ENCODE results near the gene ALKBH2.
"Not testable (repeated sequence)": the region's sequence is repeated elsewhere in the genome, so short reads cannot be mapped to it uniquely, and the experiment has no call there.

Gene ALKBH2

GRCh38 chr12:109065853-109066193 is 27.4 kb downstream of the ALKBH2 start:
- no peak for DNase-seq (ENCODE audit: low read depth)

- no peak for DNase-seq (ENCODE audit: low read depth)
Measured at GRCh38 chr12:109065154-109065852, 28.0 kb downstream of the ALKBH2 start.

GRCh38 chr12:109064143-109064542 is 29.1 kb downstream of the ALKBH2 start:
- DNase-seq (ENCODE audit: low read depth) = no peak

GRCh38 chr12:109058773-109059172 is 34.5 kb downstream of the ALKBH2 start:
- no peak for DNase-seq (ENCODE audit: low read depth)

GRCh38 chr12:109057376-109057775 is 35.9 kb downstream of the ALKBH2 start:
- no peak for DNase-seq (ENCODE audit: low read depth)

GRCh38 chr12:109056891-109057290 is 36.4 kb downstream of the ALKBH2 start:
- DNase-seq (ENCODE audit: low read depth) = no peak

- no peak for DNase-seq (ENCODE audit: low read depth)
Measured at GRCh38 chr12:109054520-109054919, 38.8 kb downstream of the ALKBH2 start.

GRCh38 chr12:109054124-109054513 is 39.2 kb downstream of the ALKBH2 start:
- DNase-seq (ENCODE audit: low read depth) = not testable (repeated sequence)

GRCh38 chr12:109053382-109054123 is 39.7 kb downstream of the ALKBH2 start:
- no peak for DNase-seq (ENCODE audit: low read depth)

GRCh38 chr12:109052414-109053323 is 40.6 kb downstream of the ALKBH2 start, which contains the start of gene USP30:
TSS of gene USP30 (plus strand) at chr12:109052576. CDS start at chr12:109052679, 103 bp downstream.
- DNase-seq (ENCODE audit: low read depth) = peak; percentile 79

- no peak for DNase-seq (ENCODE audit: low read depth)
Measured at GRCh38 chr12:109052097-109052413, 41.2 kb downstream of the ALKBH2 start.

GRCh38 chr12:109049794-109050193 is 43.5 kb downstream of the ALKBH2 start:
- DNase-seq (ENCODE audit: low read depth) = not testable (repeated sequence)

- DNase-seq (ENCODE audit: low read depth) = not testable (repeated sequence)
Measured at GRCh38 chr12:109048706-109049105, 44.6 kb downstream of the ALKBH2 start.

- no peak for DNase-seq (ENCODE audit: low read depth)
Measured at GRCh38 chr12:109047081-109047805, 46.0 kb downstream of the ALKBH2 start.

GRCh38 chr12:109044241-109044640 is 49.0 kb downstream of the ALKBH2 start:
- DNase-seq (ENCODE audit: low read depth) = no peak
